GM12874 (cell line): Measurements from ENCODE around the gene ABCG1.

Experiments used
- CTCF ChIP-seq: IDR thresholded peaks from 2 replicates; pipeline ENCODE4 v1.5.1; 2011; ENCODE audit warnings: low read depth, mild to moderate bottlenecking, control low read depth, low read length, moderate library complexity; ENCODE audit not compliant: insufficient read depth

The ABCG1 gene

GRCh38 chr21:42256316-42256715 lies 37.4 kb downstream of the ABCG1 start:
- no peak for TF ChIP-seq CTCF

- no peak for TF ChIP-seq CTCF
Measured at GRCh38 chr21:42257091-42257765, 38.3 kb downstream of the ABCG1 start.

- peak; percentile 94 for TF ChIP-seq CTCF
Measured at GRCh38 chr21:42258150-42258884, 39.4 kb downstream of the ABCG1 start.

- no peak for TF ChIP-seq CTCF
Measured at GRCh38 chr21:42258885-42259407, 40.0 kb downstream of the ABCG1 start.

GRCh38 chr21:42260121-42260520 lies 41.2 kb downstream of the ABCG1 start:
- TF ChIP-seq CTCF, result no peak

GRCh38 chr21:42261829-42262200 lies 42.9 kb downstream of the ABCG1 start:
- TF ChIP-seq CTCF, result no peak

- TF ChIP-seq CTCF, result no peak
Measured at GRCh38 chr21:42262831-42263231, 43.9 kb downstream of the ABCG1 start.
